SU-DHL-6 (cell line): ENCODE data around the gene ADGRD1.

Experiments
- CTCF ChIP-seq: fragments of 200-600 bp; sonication (generic); IDR thresholded peaks from one replicate; pipeline ENCODE4 v1.5.1; 2017; ENCODE audit warnings: antibody characterized with exemption, mild to moderate bottlenecking, low read length, moderate library complexity; ENCODE audit not compliant: insufficient read depth, poor library complexity, severe bottlenecking
- EZH2phosphoT487 ChIP-seq: fragments of 200-600 bp; sonication (generic), shearing (Covaris generic); conservative IDR thresholded peaks from 2 replicates; pipeline ENCODE4 v1.6.1; 2018; ENCODE audit warnings: mild to moderate bottlenecking, antibody characterized with exemption, low read length, moderate library complexity, mixed read lengths

GRCh38 chr12:130968611-130969010, 14.9 kb downstream of the ADGRD1 start:
- TF ChIP-seq CTCF (no peak), EZH2phosphoT487 (no peak)
